Activated CD4-positive, alpha-beta T cell treated with anti-CD3 and anti-CD28 coated beads for 36 hours (primary cell): Measurements from ENCODE around the gene INHBA. TPM values are rescaled to one million over a fixed set of nuclear protein-coding genes. Genes with fewer than 3 reads are reported as not detected.

Experiments
- ATAC-seq: fragments of 200-7000 bp; cut with Tn5 transposase; one replicate; pipeline ENCODE4 v1.10.0; 2021; ENCODE audit warnings: mild to moderate bottlenecking, moderate library complexity
- CTCF ChIA-PET: fragments of 350-600 bp; sonication (Branson Sonifier 250); formaldehyde crosslinking; loops from one replicate; lab custom pipeline; 2021; ENCODE audit warnings: antibody characterized with exemption; lab: Charles Lee
- POLR2A ChIA-PET: fragments of 350-600 bp; sonication (Branson Sonifier 250); formaldehyde crosslinking; loops from one replicate; lab custom pipeline; 2021; ENCODE audit warnings: antibody characterized with exemption, inconsistent platforms; lab: Charles Lee
- DNase-seq: peaks from one replicate; pipeline ENCODE4 v3.0.0-alpha.2; 2020
- H3K27ac Mint-ChIP-seq: one replicate; pipeline ENCODE4 v1.8.0; 2021; ENCODE audit warnings: mixed read lengths
- H3K27me3 Mint-ChIP-seq: one replicate; pipeline ENCODE4 v1.8.0; 2021; ENCODE audit warnings: mixed read lengths
- H3K36me3 Mint-ChIP-seq: one replicate; pipeline ENCODE4 v1.8.0; 2021; ENCODE audit warnings: low read depth, mixed read lengths
- H3K4me1 Mint-ChIP-seq: one replicate; pipeline ENCODE4 v1.8.0; 2021; ENCODE audit warnings: mixed read lengths
- H3K4me3 Mint-ChIP-seq: one replicate; pipeline ENCODE4 v1.8.0; 2021; ENCODE audit warnings: mild to moderate bottlenecking, moderate library complexity, mixed read lengths
- H3K9me3 Mint-ChIP-seq: one replicate; pipeline ENCODE4 v1.8.0; 2021; ENCODE audit warnings: low read depth, mixed read lengths
- intact Hi-C, 2 experiments: fragments of 100-400 bp; cut with DNase I in 1 of 2; cut with micrococcal nuclease in 1 of 2; formaldehyde crosslinking; loops; one replicate each; pipeline versions ENCODE4 v1.14.2 to v1.15.1; 2022 to 2024; cut with DNase I, micrococcal nuclease
- total RNA-seq, 2 experiments: library from RNA; stranded (reverse); gene quantifications; one replicate each; pipeline ENCODE4 v1.2.3, GENCODE V29; 2021

The INHBA gene
- total RNA-seq, 2 experiments from 2014 or later: not detected

DNA sequence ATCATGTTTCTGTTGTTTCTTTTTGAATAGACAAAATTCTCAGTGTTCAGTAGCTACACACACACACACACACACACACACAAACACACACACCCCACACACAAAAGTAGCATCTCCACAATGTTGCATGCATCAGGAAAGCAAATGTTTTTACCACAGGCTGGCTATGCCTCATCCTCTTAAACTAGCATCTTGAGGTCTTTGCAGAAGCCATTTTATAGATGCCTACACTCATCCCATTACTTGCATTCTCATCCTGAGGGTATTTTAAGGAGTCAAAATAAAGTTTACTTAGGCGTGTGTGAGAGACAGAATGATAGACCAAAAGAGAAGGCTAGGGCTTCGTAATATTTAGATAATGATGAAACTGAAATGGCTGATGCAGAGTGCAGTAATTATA is 7.9 kb upstream of the INHBA start:
- Mint-ChIP-seq H3K27me3 (peaks cover 9% of the 10 kb centered on the region), H3K4me1 (peaks cover 3% of the 10 kb centered on the region), H3K9me3 (no peaks in the 10 kb centered on the region), H3K4me3 (no peak overlapping the region), H3K36me3 (no peaks in the 10 kb centered on the region), H3K27ac (no peak overlapping the region)
- intact Hi-C loops: no loop called here
- POLR2A ChIA-PET: no interaction called here
- CTCF ChIA-PET: interaction anchor here (0.7 to 2.3 kb wide), 3 partner anchors 11 to 1380 kb away, joined by 3 to 9 read pairs (median 3); no protein-coding TSS in a partner anchor
- DNase-seq: no peak
- no peak for ATAC-seq

DNA sequence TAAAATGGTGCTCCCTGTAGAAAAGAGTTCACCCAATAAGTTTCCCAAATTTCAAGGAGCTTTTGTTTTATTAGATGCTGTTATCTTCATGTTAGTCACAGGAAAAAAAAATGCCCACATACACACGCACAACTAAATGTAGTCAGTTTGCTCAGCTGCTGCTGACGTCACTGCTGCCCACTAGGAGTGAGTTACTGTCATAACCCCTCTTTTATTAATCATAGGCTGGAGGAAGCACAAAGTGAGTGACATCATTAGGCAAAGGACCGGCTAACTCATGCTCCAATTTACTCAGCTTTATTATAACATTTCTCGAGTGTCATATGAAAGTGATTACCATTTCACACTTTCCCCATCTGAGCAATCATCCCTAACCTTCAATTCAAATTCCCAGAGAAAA is 6.7 kb upstream of the INHBA start:
- ATAC-seq: no peak
- H3K27ac Mint-ChIP-seq: no peak overlapping the region

GRCh38 chr7:41708581-41709358 is 5.9 kb upstream of the INHBA start:
- ATAC-seq (no peak), DNase-seq (no peak)
- no peak overlapping the region for H3K27ac Mint-ChIP-seq
- CTCF ChIA-PET: interaction anchor here (2.3 kb wide), 1 partner anchor 13 kb away, joined by 9 read pairs; no protein-coding TSS in a partner anchor
- POLR2A ChIA-PET: no interaction called here
- H3K36me3 Mint-ChIP-seq: no peaks in the 10 kb centered on the region
- peaks cover 16% of the 10 kb centered on the region for H3K27me3 Mint-ChIP-seq
- intact Hi-C loops: loop anchor here in 1 of 2 experiments (10.0 kb wide), 1 partner anchor 1474 kb away; no protein-coding TSS in a partner anchor
- no peaks in the 10 kb centered on the region for H3K9me3 Mint-ChIP-seq
- H3K4me1 Mint-ChIP-seq: peaks cover 12% of the 10 kb centered on the region
- H3K4me3 Mint-ChIP-seq: no peak overlapping the region

More for the DNA sequence above, 6.7 kb upstream of the INHBA start:
- peaks cover 12% of the 10 kb centered on the region for H3K27me3 Mint-ChIP-seq
- DNase-seq: no peak
- intact Hi-C loops: loop anchor here in 1 of 2 experiments (10.0 kb wide), 1 partner anchor 1475 kb away; no protein-coding TSS in a partner anchor
- CTCF ChIA-PET: interaction anchor here (0.7 to 2.3 kb wide), 2 partner anchors 10 to 13 kb away, joined by 5 to 9 read pairs; no protein-coding TSS in a partner anchor
- no peak overlapping the region for H3K4me3 Mint-ChIP-seq
- no peaks in the 10 kb centered on the region for H3K9me3 Mint-ChIP-seq
- H3K4me1 Mint-ChIP-seq: peaks cover 12% of the 10 kb centered on the region
- POLR2A ChIA-PET: no interaction called here
- no peaks in the 10 kb centered on the region for H3K36me3 Mint-ChIP-seq

DNA sequence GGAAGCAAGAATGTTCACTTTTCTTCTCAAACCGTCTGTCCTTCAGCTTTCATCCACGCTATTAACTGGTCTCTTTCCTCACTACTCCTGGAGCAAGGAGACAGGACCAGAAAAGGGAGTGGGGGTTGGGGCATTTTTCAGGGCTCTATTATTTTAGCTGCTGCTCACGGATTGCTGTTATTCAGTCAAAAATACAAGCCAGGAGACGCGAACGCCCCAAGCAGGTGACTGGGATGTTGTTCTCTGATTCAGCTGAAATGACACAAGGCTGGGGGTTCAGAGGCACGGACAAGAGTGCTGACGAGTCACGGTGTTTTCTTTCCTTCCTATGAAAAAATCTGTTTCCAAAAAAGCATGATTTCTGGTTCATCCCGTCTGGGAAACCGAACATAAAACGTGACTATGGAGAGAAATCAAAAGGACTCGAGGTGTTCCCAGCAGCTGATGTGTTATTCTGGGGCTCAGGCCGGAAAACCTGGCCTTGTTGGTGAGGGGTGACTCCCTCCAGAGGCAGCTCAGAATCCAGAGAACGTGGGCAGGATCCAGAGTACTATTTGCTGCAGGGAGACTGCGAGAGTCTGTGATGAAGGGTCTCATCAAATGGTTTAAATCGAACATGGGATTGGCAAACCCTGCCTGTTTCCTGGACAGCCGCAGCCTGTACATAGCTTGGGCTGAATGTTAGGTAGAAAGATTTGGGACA is 3.5 kb upstream of the INHBA start:
- H3K27ac Mint-ChIP-seq: no peak overlapping the region
- CTCF ChIA-PET: interaction anchor here (0.8 to 1.1 kb wide), 3 partner anchors 10 to 1474 kb away, joined by 3 to 4 read pairs (median 3); no protein-coding TSS in a partner anchor
- no peaks in the 10 kb centered on the region for H3K36me3 Mint-ChIP-seq
- no peak overlapping the region for H3K4me3 Mint-ChIP-seq
- no peaks in the 10 kb centered on the region for H3K9me3 Mint-ChIP-seq
- DNase-seq (no peak), ATAC-seq (no peak)
- H3K27me3 Mint-ChIP-seq: peaks cover 28% of the 10 kb centered on the region
- H3K4me1 Mint-ChIP-seq: peaks cover 12% of the 10 kb centered on the region
- intact Hi-C loops: loop anchor here in 1 of 2 experiments (10.0 kb wide), 1 partner anchor 1472 kb away; no protein-coding TSS in a partner anchor
- POLR2A ChIA-PET: no interaction called here

DNA sequence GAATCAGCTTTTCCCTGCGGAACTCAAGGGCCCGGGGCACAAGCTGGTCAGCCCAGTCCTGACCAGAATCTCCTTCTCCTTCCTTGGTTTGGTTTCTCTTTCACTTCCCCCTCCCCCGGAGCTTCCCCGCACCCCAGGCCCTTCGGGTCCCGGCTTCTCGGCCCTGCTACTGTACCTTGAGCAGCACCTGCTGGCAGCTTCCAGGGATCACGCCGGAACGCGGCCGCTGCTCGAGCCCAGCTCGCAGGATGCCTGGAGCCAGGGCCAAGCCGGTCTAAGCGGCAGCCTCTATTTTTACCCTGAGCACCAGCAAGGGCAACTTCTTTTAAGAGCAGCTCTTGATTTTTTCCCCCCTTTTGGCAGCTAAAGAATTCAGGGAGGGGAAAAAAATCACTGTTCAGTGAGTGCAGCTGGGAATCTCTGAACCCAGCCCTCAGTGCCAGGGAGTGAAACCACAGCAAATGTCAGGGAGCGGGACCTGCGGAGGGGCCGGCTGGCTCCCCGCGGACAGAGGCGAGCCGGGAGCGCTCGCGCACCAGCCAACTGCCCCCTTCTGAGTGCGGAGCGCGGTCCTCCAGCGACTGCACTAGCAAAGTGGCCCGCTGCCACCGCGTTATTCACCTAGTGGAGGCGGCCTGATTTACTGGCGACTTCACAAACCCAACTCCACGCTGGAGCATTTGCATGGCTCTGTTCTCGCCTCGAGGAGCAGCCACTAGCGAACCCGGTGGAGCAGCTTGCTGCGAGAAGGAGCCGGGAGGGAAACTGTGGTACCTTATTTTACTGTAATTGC is 2.4 kb upstream of the INHBA start:
- H3K4me1 Mint-ChIP-seq: peaks cover 12% of the 10 kb centered on the region
- POLR2A ChIA-PET: interaction anchor here (0.6 to 1.1 kb wide), 2 partner anchors 11 to 115 kb away, joined by 3 to 7 read pairs; no protein-coding TSS in a partner anchor
- H3K9me3 Mint-ChIP-seq: no peaks in the 10 kb centered on the region
- ATAC-seq: peak; percentile 93
- CTCF ChIA-PET: interaction anchor here (0.8 to 1.5 kb wide), 7 partner anchors 10 to 1110 kb away, joined by 3 to 5 read pairs (median 3); no protein-coding TSS in a partner anchor
- H3K27me3 Mint-ChIP-seq: peaks cover 36% of the 10 kb centered on the region
- H3K4me3 Mint-ChIP-seq: peak overlapping the region; percentile 52
- H3K36me3 Mint-ChIP-seq: no peaks in the 10 kb centered on the region
- DNase-seq: peak; percentile 81
- intact Hi-C loops: loop anchor here in 1 of 2 experiments (10.0 kb wide), 1 partner anchor 1471 kb away; no protein-coding TSS in a partner anchor
- H3K27ac Mint-ChIP-seq: no peak overlapping the region

GRCh38 chr7:41701068-41701941 is 1.6 kb downstream of the INHBA start:
- no peaks in the 10 kb centered on the region for H3K9me3 Mint-ChIP-seq
- intact Hi-C loops: loop anchor here in 1 of 2 experiments (10.0 kb wide), 1 partner anchor 1467 kb away; no protein-coding TSS in a partner anchor
- CTCF ChIA-PET: no interaction called here
- no peak overlapping the region for H3K27ac Mint-ChIP-seq
- POLR2A ChIA-PET: no interaction called here
- no peak overlapping the region for H3K4me3 Mint-ChIP-seq
- H3K4me1 Mint-ChIP-seq: peaks cover 15% of the 10 kb centered on the region
- H3K27me3 Mint-ChIP-seq: peaks cover 49% of the 10 kb centered on the region
- no peak for DNase-seq
- no peak for ATAC-seq
- no peaks in the 10 kb centered on the region for H3K36me3 Mint-ChIP-seq

GRCh38 chr7:41700044-41700471 is 2.8 kb downstream of the INHBA start:
- Mint-ChIP-seq H3K9me3 (no peaks in the 10 kb centered on the region), H3K4me1 (peaks cover 5% of the 10 kb centered on the region), H3K36me3 (no peaks in the 10 kb centered on the region), H3K27ac (no peak overlapping the region), H3K4me3 (no peak overlapping the region), H3K27me3 (peaks cover 50% of the 10 kb centered on the region)
- ATAC-seq (no peak), DNase-seq (no peak)
- intact Hi-C loops: loop anchor here in 1 of 2 experiments (10.0 kb wide), 1 partner anchor 1465 kb away; no protein-coding TSS in a partner anchor
- POLR2A ChIA-PET: interaction anchor here (0.6 kb wide), 1 partner anchor 734 kb away, joined by 4 read pairs; no protein-coding TSS in a partner anchor
- CTCF ChIA-PET: interaction anchor here (1.4 kb wide), 1 partner anchor 10 kb away, joined by 5 read pairs; no protein-coding TSS in a partner anchor

GRCh38 chr7:41699516-41699915 is 3.4 kb downstream of the INHBA start:
- H3K27me3 Mint-ChIP-seq: peaks cover 50% of the 10 kb centered on the region

DNA sequence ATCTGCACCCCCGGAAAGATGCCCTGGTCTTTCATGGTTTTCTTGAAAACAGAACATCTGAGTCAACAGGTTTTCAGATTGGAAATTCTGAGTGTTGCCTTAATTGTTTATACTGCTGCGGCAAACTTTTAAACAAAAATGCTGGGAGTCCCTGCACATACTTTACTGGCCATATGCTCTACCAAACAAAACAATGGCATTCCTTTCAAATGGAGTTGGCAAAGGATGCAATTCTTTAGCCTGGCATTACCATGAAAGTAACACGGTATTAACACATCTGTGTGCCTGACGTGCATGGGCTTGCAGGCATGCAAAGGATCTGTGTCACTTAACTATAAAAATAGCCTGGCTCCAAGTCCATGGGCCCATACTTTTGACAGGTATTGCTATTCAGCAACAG is 4.2 kb downstream of the INHBA start:
- Mint-ChIP-seq H3K4me3 (no peak overlapping the region), H3K9me3 (no peaks in the 10 kb centered on the region), H3K36me3 (no peaks in the 10 kb centered on the region), H3K4me1 (peaks cover 3% of the 10 kb centered on the region), H3K27me3 (peaks cover 46% of the 10 kb centered on the region), H3K27ac (no peak overlapping the region)
- DNase-seq: no peak
- POLR2A ChIA-PET: no interaction called here
- intact Hi-C loops: loop anchor here (5.0 kb wide), 3 partner anchors 696 to 1466 kb away; no protein-coding TSS in a partner anchor
- no peak for ATAC-seq
- CTCF ChIA-PET: interaction anchor here (1.4 kb wide), 1 partner anchor 11 kb away, joined by 5 read pairs; no protein-coding TSS in a partner anchor

More at GRCh38 chr7:41699516-41699915, 3.4 kb downstream of the INHBA start:
- H3K36me3 Mint-ChIP-seq: no peaks in the 10 kb centered on the region
- H3K9me3 Mint-ChIP-seq: no peaks in the 10 kb centered on the region
- H3K4me3 Mint-ChIP-seq: no peak overlapping the region
- ATAC-seq: no peak
- no peak for DNase-seq
- no peak overlapping the region for H3K27ac Mint-ChIP-seq
- intact Hi-C loops: loop anchor here (5.0 kb wide), 3 partner anchors 697 to 1467 kb away; no protein-coding TSS in a partner anchor
- CTCF ChIA-PET: interaction anchor here (0.6 to 1.4 kb wide), 2 partner anchors 10 to 1100 kb away, joined by 3 to 5 read pairs; no protein-coding TSS in a partner anchor
- POLR2A ChIA-PET: interaction anchor here (0.6 kb wide), 1 partner anchor 733 kb away, joined by 4 read pairs; no protein-coding TSS in a partner anchor
- H3K4me1 Mint-ChIP-seq: peaks cover 3% of the 10 kb centered on the region
